NCI-H69 (cell line): ENCODE results near the gene FN1.

ENCODE experiments used
- DNase-seq: peaks from one replicate; lab custom pipeline; 2025; lab: John Stamatoyannopoulos, UW

Gene FN1

DNA sequence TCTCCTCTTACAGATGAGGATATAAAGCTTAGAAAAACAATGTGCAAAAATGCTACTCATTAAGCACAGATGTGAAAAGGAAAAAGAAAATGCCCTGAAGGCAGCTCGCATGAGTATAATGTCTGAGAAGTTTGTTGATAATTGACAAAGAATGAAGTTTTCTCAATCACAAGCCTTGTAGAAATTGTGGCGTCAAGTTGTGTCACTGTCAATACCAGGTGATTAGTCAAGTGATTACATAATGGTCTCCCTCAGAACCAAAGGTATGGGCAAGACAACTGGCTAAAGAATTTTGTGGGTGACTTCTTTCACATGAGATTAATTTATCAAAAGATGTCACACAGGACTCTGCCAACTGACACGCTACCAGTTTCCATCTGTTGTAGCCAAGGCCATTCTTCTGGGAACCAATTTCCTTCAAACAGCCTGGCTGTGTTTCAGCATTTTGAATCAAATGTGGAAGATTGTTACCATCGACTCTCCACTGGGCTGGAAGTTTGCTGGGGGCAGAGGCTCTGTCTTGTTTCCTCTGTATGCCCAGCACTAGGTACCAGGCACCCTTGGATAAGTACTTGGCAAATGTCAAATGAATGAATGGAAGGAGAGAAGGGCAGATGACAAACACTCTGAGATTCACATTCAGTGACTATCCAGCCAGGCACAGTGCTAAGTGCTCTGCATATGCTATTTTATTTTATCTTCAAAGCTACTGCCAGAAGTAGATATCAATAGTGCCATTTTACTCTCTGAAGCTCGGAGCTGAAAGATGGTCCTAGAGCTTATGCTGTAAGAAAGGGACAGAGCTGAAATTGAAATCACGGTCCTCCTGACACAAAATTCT, 5.9 kb upstream of the FN1 start:
- no peak for DNase-seq

GRCh38 chr2:215439980-215440512, 4.2 kb upstream of the FN1 start:
- no peak for DNase-seq

DNA sequence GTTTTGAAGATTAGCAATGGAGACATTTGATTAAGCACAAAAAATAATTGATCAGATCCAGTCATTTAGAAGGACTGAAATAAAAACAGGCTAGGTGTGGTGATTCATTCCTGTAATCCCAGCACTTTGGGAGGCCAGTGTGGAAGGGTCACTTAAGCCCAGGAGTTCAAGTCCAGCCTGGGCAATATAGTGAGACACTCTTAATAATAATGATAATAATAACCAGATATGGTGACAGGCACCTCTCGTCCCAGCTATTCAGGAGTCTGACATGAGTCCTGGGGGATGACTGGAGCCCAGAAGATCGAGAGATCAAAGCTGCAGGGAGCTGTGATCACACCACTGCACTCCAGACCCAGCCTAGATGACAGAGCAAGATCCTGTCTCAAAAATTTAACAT, 3.5 kb upstream of the FN1 start:
- no peak for DNase-seq

- DNase-seq = no peak
Observed at GRCh38 chr2:215437614-215438013, 1.7 kb upstream of the FN1 start.

GRCh38 chr2:215436705-215437565, 1.1 kb upstream of the FN1 start:
- DNase-seq = no peak

GRCh38 chr2:215435280-215435869, 493 bp downstream of the FN1 start:
- peak; percentile 12 for DNase-seq

GRCh38 chr2:215434447-215435279, 1.2 kb downstream of the FN1 start:
- no peak for DNase-seq

DNA sequence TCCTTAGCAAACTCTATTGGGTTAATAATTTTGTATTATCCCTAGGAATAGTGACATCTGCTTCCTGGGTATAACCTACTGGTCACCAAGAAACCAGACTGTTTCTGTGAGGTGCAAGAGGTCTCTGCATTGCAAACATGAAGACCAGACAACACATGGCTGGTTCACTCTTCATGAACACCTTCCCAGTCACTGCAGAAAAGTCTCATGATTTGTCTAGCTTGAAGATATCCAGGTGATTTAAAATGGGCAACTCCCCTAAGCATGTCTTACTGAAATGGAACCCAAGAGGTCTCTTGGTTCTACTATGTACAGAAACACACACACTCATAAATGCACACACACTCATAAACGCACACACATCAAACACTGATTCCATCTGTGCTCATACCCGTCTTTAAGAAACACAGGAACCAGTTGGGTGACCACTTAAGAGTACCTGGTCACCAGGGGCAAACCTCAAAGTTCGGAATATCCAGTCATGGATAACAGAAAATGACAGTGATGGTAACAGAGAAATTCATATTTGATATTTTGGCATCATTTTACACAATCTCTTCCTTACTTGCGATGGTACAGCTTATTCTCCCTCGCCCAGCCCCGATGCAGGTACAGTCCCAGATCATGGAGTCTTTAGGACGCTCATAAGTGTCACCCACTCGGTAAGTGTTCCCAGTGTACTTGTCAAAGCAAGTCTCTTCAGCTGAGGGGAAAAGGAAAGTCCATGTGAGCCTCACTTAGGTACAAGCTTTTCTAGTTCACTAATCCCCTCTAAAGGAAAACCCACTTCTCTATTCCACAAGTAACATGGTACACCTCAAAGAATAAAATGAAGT, 2.9 kb downstream of the FN1 start:
- DNase-seq = no peak

GRCh38 chr2:215431778-215432758, 3.8 kb downstream of the FN1 start:
- no peak for DNase-seq

GRCh38 chr2:215431290-215431689, 4.6 kb downstream of the FN1 start:
- no peak for DNase-seq

- no peak for DNase-seq
Observed at GRCh38 chr2:215430528-215431187, 5.2 kb downstream of the FN1 start.

DNA sequence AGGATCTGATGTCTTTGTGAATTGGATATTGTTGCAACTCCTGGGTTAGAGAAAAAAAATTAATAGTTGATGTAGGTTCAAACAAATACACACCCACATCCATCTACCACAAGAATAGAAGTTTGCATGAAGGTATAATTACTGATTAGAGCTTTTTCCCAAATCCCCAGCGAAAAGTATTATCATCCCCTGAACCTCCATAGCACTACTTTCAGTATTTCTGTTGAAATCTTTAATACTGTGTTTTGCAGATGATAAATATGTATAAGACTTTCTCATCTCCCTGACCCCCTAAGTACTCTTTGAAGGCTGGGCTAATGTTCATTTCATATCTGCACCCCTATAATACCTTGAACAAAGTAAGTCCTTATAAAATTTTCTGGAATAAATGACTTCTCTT, 6.4 kb downstream of the FN1 start:
- DNase-seq = no peak

DNA sequence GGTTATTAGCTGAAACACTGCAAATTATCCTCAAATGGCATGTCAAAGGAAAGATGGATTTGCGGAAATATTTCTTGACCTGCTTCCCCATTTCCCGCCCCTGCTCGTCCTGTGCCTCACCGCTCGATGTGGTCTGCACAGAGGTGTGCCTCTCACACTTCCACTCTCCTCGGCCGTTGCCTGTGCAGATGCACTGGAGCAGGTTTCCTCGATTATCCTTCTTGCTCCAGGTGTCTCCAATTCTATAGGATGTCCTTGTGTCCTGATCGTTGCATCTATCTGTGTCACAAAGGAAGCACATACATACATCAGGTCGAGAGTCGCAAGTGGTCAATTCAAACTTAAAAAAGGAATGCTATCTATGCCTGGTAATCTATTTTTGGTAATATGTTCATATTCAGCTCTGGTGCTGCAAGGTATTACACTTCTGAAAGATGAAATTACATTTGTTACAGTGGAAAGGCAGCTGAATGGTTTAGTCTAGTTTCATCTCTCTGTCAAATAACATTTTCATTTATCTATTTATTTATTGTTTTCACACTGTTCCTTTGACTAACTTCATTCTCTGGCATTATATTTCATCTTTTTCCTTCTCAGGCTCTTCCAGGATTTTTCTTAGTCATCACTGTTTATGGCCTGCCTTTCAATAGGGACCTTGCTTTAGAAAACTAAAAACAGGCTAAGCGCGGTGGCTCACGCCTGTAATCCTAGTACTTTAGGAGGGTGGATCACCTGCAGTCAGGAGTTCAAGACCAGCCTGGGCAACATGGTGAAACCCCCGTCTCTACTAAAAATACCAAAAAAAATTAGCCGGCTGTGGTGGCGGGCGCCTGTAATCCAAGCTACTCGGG, 7.6 kb downstream of the FN1 start:
- no peak for DNase-seq

DNA sequence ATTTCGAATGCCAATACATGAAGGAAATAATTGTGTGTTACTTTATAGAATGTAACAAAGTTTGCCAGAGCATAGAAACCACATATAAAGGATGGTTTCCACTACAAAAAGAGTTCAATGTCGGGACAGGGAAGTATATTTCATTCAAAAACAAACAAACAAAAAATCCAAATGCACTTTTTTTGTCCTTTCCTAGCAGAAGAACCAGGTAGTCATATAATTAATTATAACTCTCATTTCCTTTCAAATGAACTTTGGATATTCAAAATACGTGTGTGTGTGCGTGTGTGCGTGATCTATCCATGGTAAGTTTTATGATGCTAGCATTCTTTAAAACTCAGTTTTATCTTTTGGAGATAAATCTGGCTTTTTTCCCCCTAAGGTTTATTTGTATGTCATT, 8.3 kb downstream of the FN1 start:
- DNase-seq = no peak

DNA sequence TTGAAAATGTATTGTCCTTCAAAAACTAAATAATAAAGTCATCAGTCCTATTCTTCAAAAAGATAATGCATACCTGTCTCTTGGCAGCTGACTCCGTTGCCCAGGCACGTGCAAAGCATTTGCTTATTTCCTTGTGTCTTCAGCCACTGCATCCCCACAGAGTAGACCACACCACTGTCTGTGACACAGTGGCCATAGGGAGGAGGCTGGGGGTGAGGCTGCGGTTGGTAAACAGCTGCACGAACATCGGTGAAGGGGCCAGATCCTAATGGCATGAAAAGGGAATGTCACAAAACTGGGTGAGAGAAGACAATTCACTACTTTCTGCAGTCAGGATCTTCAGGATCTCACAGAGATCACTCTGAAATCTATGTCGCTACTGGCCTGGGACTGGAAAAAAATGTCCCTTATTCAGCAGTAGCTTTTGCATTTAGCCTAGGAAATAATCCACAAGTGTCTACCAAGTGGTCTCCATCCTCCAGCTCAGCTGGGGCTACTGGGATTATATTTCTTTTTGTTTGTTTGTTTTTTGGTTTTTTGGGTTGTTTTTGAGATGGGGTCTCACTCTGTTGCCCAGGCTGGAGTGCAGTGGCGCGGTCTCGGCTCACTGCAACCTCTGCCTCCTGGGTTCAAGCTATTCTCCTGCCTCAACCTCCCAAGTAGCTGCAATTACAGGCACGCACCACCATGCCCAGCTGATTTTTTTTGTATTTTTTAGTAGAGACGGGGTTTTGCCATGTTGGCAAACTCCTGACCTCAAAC, 10.7 kb downstream of the FN1 start:
- no peak for DNase-seq

- no peak for DNase-seq
Observed at GRCh38 chr2:215423928-215424540, 11.8 kb downstream of the FN1 start.

- no peak for DNase-seq
Observed at GRCh38 chr2:215423234-215423633, 12.6 kb downstream of the FN1 start.
